Measurements from ENCODE around the gene DNAAF9.

The DNAAF9 gene

GRCh38 chr20:3371754-3372153 is 35.7 kb downstream of the DNAAF9 start:
- DNase-seq (ENCODE audit: low read depth), result no peak

GRCh38 chr20:3367089-3367488 is 40.4 kb downstream of the DNAAF9 start:
- no peak for DNase-seq (ENCODE audit: low read depth)

DNA sequence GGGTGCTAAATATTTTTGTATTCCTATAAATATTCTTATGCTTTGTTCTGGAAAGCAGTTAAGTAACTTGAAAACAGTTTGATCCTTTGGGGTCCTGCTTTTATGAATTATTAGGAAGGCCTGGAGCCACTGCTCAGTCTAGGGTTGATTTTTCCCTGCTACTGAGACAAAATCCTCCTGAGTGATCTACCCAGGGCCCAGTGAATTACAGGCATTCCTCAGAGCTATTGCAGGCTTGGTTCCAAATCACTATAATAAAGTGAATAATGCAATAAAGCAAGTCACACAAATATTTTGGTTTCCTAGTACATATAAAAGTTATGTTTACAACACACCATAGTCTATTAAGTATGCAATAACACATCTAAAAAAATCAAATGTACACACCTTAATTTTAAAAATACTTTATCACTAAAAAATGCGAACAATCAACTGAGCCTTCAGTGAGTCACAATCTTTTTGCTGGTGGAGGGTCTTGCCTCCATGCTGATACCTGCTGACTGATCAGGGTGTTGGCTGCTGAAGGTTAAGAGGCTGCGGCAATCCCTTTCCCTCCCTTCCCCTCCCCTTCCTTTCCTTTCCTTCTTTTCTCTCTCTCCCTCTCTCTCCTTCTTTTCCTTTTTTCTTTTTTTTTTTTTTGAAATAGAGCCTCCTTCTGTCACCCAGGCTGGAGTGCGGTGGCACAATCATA is 43.0 kb downstream of the DNAAF9 start:
- DNase-seq (ENCODE audit: low read depth), result no peak

DNA sequence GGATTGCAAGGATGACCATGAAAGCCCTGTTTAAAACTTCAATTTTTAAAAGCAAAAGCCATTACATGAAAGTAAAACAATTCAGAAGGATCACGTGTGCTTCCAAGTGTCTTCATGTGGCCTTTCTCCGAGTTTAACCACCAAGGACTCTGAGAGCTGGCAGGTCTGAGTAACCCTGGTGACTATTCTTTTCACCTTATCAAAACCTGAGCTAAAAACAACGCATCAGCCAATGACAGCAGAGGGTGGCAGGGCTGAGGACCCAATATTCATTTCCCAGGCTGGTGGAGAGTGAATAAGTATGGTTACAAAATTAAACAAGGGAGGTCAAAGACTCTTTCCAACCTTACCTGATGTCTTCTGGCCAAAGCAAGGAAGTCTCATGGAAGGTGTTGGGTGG is 46.7 kb downstream of the DNAAF9 start:
- no peak for DNase-seq (ENCODE audit: low read depth)

- no peak for DNase-seq (ENCODE audit: low read depth)
These were observed 48.7 kb downstream of the DNAAF9 start for GRCh38 chr20:3358676-3359340.
